Mesenchymal stem cell (in vitro differentiated cells and primary cell): ENCODE data around the gene DCST1.

Source experiments
- DNase-seq: peaks from one replicate; pipeline ENCODE4 v3.0.0-alpha.2; 2013
- H2AFZ ChIP-seq: one replicate; pipeline ENCODE4 v1.6.1; 2013; ENCODE audit warnings: low read depth, mild to moderate bottlenecking, control low read depth, inconsistent platforms, low read length, moderate library complexity
- H2AK5ac ChIP-seq: 2 replicates; pipeline ENCODE4 v1.6.1; 2013; ENCODE audit warnings: low read length, moderate library complexity, mild to moderate bottlenecking, inconsistent platforms; ENCODE audit not compliant: severe bottlenecking
- H2BK120ac ChIP-seq: one replicate; pipeline ENCODE4 v1.6.1; 2013; ENCODE audit warnings: low read depth, mild to moderate bottlenecking, inconsistent platforms, low read length, moderate library complexity
- H2BK12ac ChIP-seq, 2 experiments: one replicate each; pipeline ENCODE4 v1.6.1; 2013; ENCODE audit warnings: inconsistent platforms in 2 of 2, low read length in 2 of 2, mild to moderate bottlenecking in 2 of 2, moderate library complexity in 2 of 2, control low read depth in 1 of 2
- H2BK15ac ChIP-seq: one replicate; pipeline ENCODE4 v1.6.1; 2013; ENCODE audit warnings: mild to moderate bottlenecking, low read depth, inconsistent platforms; ENCODE audit not compliant: poor library complexity, severe bottlenecking
- H2BK5ac ChIP-seq: 2 replicates; pipeline ENCODE4 v1.6.1; 2013; ENCODE audit warnings: low read depth, mild to moderate bottlenecking, low read length, control low read depth, inconsistent platforms; ENCODE audit not compliant: poor library complexity, severe bottlenecking
- H3K14ac ChIP-seq, 2 experiments: one replicate each; pipeline ENCODE4 v1.6.1; 2013; ENCODE audit warnings: inconsistent platforms in 2 of 2, low read length in 2 of 2, control low read depth in 1 of 2, mild to moderate bottlenecking in 1 of 2, moderate library complexity in 1 of 2
- H3K18ac ChIP-seq, 2 experiments: one replicate each; pipeline ENCODE4 v1.6.1; 2013; ENCODE audit warnings: inconsistent platforms in 2 of 2, low read length in 2 of 2, control low read depth in 1 of 2, low read depth in 1 of 2, mild to moderate bottlenecking in 1 of 2
- H3K23ac ChIP-seq, 2 experiments: one replicate each; pipeline ENCODE4 v1.6.1; 2013; ENCODE audit warnings: inconsistent platforms in 2 of 2, low read length in 2 of 2, mild to moderate bottlenecking in 2 of 2, moderate library complexity in 2 of 2, control low read depth in 1 of 2
- H3K27ac ChIP-seq: 2 replicates; pipeline ENCODE4 v1.5.1; 2013; ENCODE audit warnings: mild to moderate bottlenecking, moderate library complexity, low read length, control low read depth, inconsistent platforms; ENCODE audit not compliant: poor library complexity, severe bottlenecking
- H3K27me3 ChIP-seq, 2 experiments: 2 replicates each; pipeline versions ENCODE4 v1.6.1 to v1.7.0; 2013; ENCODE audit warnings: low read length in 2 of 2, mild to moderate bottlenecking in 2 of 2, moderate library complexity in 2 of 2, control low read depth in 1 of 2, inconsistent platforms in 1 of 2; ENCODE audit not compliant: control insufficient read depth in 1 of 2, insufficient read depth in 1 of 2
- H3K36me3 ChIP-seq, 2 experiments: 2 replicates each; pipeline versions ENCODE4 v1.6.1 to v1.7.0; 2013; ENCODE audit warnings: low read length in 2 of 2, control low read depth in 1 of 2, inconsistent platforms in 1 of 2, low read depth in 1 of 2, mild to moderate bottlenecking in 1 of 2; ENCODE audit not compliant: insufficient read depth in 2 of 2, control insufficient read depth in 1 of 2
- H3K4ac ChIP-seq, 2 experiments: one replicate each; pipeline ENCODE4 v1.6.1; 2013; ENCODE audit warnings: inconsistent platforms in 2 of 2, low read length in 2 of 2, mild to moderate bottlenecking in 2 of 2, moderate library complexity in 2 of 2, control low read depth in 1 of 2, low read depth in 1 of 2
- H3K4me1 ChIP-seq: 2 replicates; pipeline ENCODE4 v1.6.1; 2013; ENCODE audit warnings: low read depth, low read length, control low read depth; ENCODE audit not compliant: control insufficient read depth, insufficient read depth
- H3K4me2 ChIP-seq: 2 replicates; pipeline ENCODE4 v1.6.1; 2013; ENCODE audit warnings: low read length, mild to moderate bottlenecking, inconsistent platforms; ENCODE audit not compliant: poor library complexity, severe bottlenecking
- H3K4me3 ChIP-seq, 2 experiments: 2 replicates each; pipeline versions ENCODE4 v1.5.1 to v1.7.0; 2013; ENCODE audit warnings: low read length in 2 of 2, mild to moderate bottlenecking in 2 of 2, control low read depth in 1 of 2, low read depth in 1 of 2; ENCODE audit not compliant: insufficient read depth in 1 of 2
- H3K79me1 ChIP-seq: replicated peaks from 2 replicates; pipeline ENCODE4 v1.6.1; 2013; ENCODE audit warnings: mild to moderate bottlenecking, control low read depth, low read length, inconsistent platforms; ENCODE audit not compliant: poor library complexity, severe bottlenecking
- H3K9ac ChIP-seq: 2 replicates; pipeline ENCODE4 v1.7.0; 2013; ENCODE audit warnings: mild to moderate bottlenecking, low read length, moderate library complexity
- H3K9me3 ChIP-seq: 2 replicates; pipeline ENCODE4 v1.7.0; 2013; ENCODE audit warnings: mild to moderate bottlenecking, low read length; ENCODE audit not compliant: control insufficient read depth
- H4K8ac ChIP-seq: one replicate; pipeline ENCODE4 v1.6.1; 2013; ENCODE audit warnings: inconsistent platforms, mild to moderate bottlenecking, low read length, moderate library complexity
- H4K91ac ChIP-seq: one replicate; pipeline ENCODE4 v1.6.1; 2013; ENCODE audit warnings: mild to moderate bottlenecking, low read length, inconsistent platforms
- WGBS: methylation state at CpG from one replicate; pipeline ENCODE4 v1.1.7; 2013; ENCODE audit warnings: mixed read lengths; 5-methylcytosine and 5-hydroxymethylcytosine counted together

DCST1 gene

GRCh38 chr1:155079210-155079486 is 45.5 kb downstream of the DCST1 start:
- H3K23ac ChIP-seq = no peak overlapping the region
- no peak overlapping the region for H3K9ac ChIP-seq
- H3K4me1 ChIP-seq = peaks cover 46% of the 10 kb centered on the region
- DNase-seq = no peak
- peak overlapping the region; percentile 26 for H2BK5ac ChIP-seq
- no peak overlapping the region for H3K14ac ChIP-seq
- H2AFZ ChIP-seq = no peak overlapping the region
- H2AK5ac ChIP-seq = no peak overlapping the region
- no peaks in the 10 kb centered on the region for H3K36me3 ChIP-seq
- no peak overlapping the region for H2BK12ac ChIP-seq
- no peak overlapping the region for H2BK120ac ChIP-seq
- no peak overlapping the region for H3K27ac ChIP-seq
- peaks cover 66 to 74% of the 10 kb centered on the region in 2 experiments for H3K27me3 ChIP-seq
- 5% methylated on average over 4 of the region's 10 CpGs for WGBS
- H3K4me3 ChIP-seq = peak overlapping the region in 1 of 2 experiments; percentile 63
- H3K9me3 ChIP-seq = no peaks in the 10 kb centered on the region
- no peak overlapping the region for H3K4ac ChIP-seq
- peak overlapping the region; percentile 26 for H2BK15ac ChIP-seq
- H4K91ac ChIP-seq = no peak overlapping the region
- H3K18ac ChIP-seq = no peak overlapping the region
- H4K8ac ChIP-seq = no peak overlapping the region
- H3K79me1 ChIP-seq = no peaks in the 10 kb centered on the region
- H3K4me2 ChIP-seq = peak overlapping the region; percentile 60

- Histone ChIP-seq H3K79me1 (no peaks in the 10 kb centered on the region), H3K14ac (no peak overlapping the region), H3K4me1 (peaks cover 51% of the 10 kb centered on the region), H2BK15ac (peak overlapping the region; percentile 31), H3K23ac (peak overlapping the region in 1 of 2 experiments; percentile 90), H2BK5ac (peak overlapping the region; percentile 26), H2AFZ (no peak overlapping the region), H3K36me3 (no peaks in the 10 kb centered on the region), H3K4me3 (peak overlapping the region; percentile 11 to 63), H3K4me2 (peak overlapping the region; percentile 60), H2AK5ac (no peak overlapping the region), H3K9me3 (no peaks in the 10 kb centered on the region), H4K91ac (peak overlapping the region; percentile 18), H3K9ac (no peak overlapping the region), H3K27me3 (peaks cover 66 to 73% of the 10 kb centered on the region in 2 experiments), H2BK120ac (no peak overlapping the region), H4K8ac (no peak overlapping the region), H3K18ac (peak overlapping the region in 1 of 2 experiments; percentile 53), H3K27ac (no peak overlapping the region), H3K4ac (no peak overlapping the region), H2BK12ac (peak overlapping the region in 1 of 2 experiments; percentile 29)
- peak; percentile 27 for DNase-seq
- WGBS = 2% methylated on average over 42 of the region's 67 CpGs
These were observed 46.1 kb downstream of the DCST1 start for GRCh38 chr1:155079487-155080311.

- H2BK5ac ChIP-seq = no peak overlapping the region
- H4K91ac ChIP-seq = no peak overlapping the region
- peak overlapping the region; percentile 12 for H3K4me2 ChIP-seq
- H3K4me3 ChIP-seq = no peak overlapping the region
- H3K4ac ChIP-seq = peak overlapping the region in 1 of 2 experiments; percentile 40
- H3K27me3 ChIP-seq = peaks cover 57 to 65% of the 10 kb centered on the region in 2 experiments
- H4K8ac ChIP-seq = no peak overlapping the region
- no peaks in the 10 kb centered on the region for H3K36me3 ChIP-seq
- no peak overlapping the region for H3K14ac ChIP-seq
- H3K9ac ChIP-seq = no peak overlapping the region
- peaks cover 53% of the 10 kb centered on the region for H3K4me1 ChIP-seq
- no peak overlapping the region for H3K27ac ChIP-seq
- H3K9me3 ChIP-seq = no peaks in the 10 kb centered on the region
- H3K79me1 ChIP-seq = no peaks in the 10 kb centered on the region
- H3K18ac ChIP-seq = no peak overlapping the region
- WGBS = 1% methylated on average over 54 of the region's 71 CpGs
- no peak overlapping the region for H2BK120ac ChIP-seq
- H2BK15ac ChIP-seq = peak overlapping the region; percentile 12
- H2BK12ac ChIP-seq = no peak overlapping the region
- peak overlapping the region in 1 of 2 experiments; percentile 85 for H3K23ac ChIP-seq
- peak; percentile 35 for DNase-seq
- no peak overlapping the region for H2AK5ac ChIP-seq
- no peak overlapping the region for H2AFZ ChIP-seq
These were observed 46.9 kb downstream of the DCST1 start for GRCh38 chr1:155080312-155081228.
